GM12891 (cell line): ENCODE data around the gene ITGB4.

Source experiments
- DNase-seq: peaks from one replicate; pipeline ENCODE4 v3.0.0; 2011; ENCODE audit warnings: low spot score; ENCODE audit not compliant: insufficient read length
- FAIRE-seq: peaks from 2 replicates; lab custom pipeline; 2011; peaks lifted over from hg19 to GRCh38; lab: Jason Lieb, UNC
- PAX5 ChIP-seq: IDR thresholded peaks from 2 replicates; pipeline ENCODE4 v1.6.1; 2011; ENCODE audit warnings: low read length, moderate library complexity, mild to moderate bottlenecking; ENCODE audit not compliant: insufficient read depth, severe bottlenecking
- POLR2A ChIP-seq: IDR thresholded peaks from 2 replicates; pipeline ENCODE4 v1.6.1; 2011; ENCODE audit warnings: low read depth, low read length, control low read depth
- POLR2AphosphoS5 ChIP-seq: IDR thresholded peaks from 2 replicates; pipeline ENCODE4 v1.6.1; 2011; ENCODE audit warnings: low read depth, low read length, control low read depth
- POU2F2 ChIP-seq: IDR thresholded peaks from 2 replicates; pipeline ENCODE4 v1.6.1; 2011; ENCODE audit warnings: low read depth, mild to moderate bottlenecking, control low read depth, low read length, moderate library complexity
- SPI1 ChIP-seq: IDR thresholded peaks from 2 replicates; pipeline ENCODE4 v1.6.1; 2011; ENCODE audit warnings: low read depth, low read length, control low read depth
- TAF1 ChIP-seq: IDR thresholded peaks from 2 replicates; pipeline ENCODE4 v1.6.1; 2011; ENCODE audit warnings: low read depth, low read length, control low read depth

ITGB4 gene

DNA sequence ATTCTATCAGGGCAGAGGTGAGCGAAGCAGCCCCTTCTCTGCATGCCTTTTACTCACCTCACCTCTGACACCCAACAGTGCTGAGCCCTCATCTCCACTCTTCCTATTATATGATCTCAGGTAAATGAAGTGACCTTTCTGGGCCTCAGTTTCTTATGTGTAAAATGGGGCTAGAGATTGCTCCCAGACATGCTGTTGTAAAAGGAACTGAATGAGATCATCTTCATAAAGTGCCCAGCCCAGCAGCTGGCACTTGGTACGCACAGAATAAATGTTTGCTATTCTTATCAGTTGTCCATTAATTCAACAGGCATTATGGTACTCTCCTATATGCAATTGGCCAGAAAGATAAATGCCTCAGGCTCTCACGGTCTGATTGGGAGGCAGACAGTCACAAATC, 48.3 kb downstream of the ITGB4 start:
- TF ChIP-seq POLR2AphosphoS5 (no peak), TAF1 (no peak), PAX5 (no peak), POLR2A (no peak), SPI1 (no peak)
- no peak for FAIRE-seq
- no peak for DNase-seq

DNA sequence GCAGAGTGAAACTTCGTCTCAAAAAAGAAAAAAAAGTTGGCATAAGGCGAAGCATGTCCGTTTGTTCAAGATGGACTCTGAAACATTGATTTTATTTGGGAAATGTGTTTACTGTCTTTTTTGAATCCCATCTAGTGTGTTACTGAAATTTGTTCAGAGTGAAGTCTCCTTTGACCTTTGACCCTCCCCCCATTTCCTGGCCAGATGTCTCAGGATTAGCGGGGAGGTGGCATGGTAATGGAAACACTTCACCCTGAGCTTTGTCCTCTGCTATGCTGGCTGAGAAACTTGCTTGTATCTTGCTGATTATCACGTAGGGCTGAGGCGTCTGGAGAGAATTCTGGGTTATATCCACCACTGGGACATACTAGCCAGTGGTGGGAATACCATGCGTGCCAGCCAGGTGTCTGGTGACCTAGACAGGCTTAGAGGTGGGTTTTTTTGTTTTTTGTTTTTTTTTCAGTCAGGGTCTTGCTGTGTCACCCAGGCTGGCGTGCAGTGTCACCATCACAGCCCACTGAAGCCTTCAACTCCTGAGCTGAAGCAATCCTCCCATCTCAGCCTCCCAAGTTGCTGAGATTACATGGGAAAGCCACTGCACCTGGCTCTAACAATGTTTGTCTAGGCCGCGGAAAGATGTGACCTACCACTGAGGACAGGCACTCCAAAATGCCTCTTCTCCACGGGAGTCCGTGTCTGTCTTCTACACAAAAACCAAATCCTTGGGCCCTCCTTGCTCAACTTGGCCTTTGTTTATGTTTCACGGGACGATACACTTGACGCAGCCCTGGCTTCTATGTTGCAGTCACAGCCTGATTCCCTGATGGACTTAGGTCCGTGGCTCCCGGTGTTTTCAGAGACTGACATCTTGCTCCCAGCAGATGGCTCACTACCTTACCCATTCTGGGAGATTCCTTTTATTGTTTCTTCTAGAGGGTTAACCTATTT, 50.3 kb downstream of the ITGB4 start:
- TF ChIP-seq PAX5 (no peak), TAF1 (no peak), SPI1 (no peak)
- DNase-seq (no peak), FAIRE-seq (no peak)

DNA sequence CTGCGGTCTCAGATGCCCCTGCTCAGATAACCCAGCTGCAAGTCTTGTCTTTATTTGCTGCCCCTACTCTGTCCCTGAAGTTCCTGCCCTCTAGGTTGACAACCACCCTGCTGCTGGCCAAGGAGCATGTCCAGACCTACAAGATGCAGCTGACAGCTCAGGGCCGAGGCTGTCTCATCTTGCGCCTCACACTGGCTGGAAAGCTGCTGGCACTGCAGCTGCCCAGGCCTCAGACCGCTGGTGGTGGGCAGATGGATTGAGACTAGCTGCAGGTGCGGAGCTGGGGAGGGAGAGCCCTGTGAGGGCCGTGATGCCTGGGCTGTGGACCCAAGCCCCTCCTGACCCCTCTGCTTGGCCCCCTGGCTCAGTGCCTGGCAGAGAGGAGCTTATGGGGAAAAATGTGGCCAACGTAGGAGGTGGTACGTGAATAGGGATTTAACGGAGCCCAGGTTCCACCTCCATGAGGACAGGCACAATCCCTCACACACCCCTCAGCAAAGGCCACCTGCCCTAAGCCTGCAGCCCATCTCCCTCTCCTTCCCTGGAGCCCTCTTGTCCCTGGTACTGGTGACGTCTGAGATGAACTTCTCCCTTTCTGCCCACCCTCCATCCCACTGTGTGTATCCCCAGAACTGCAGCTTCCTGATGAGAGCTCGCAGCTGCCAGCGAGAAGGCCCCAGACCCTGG, 52.0 kb downstream of the ITGB4 start:
- DNase-seq (no peak), FAIRE-seq (no peak)
- no peak for TF ChIP-seq SPI1
- TF ChIP-seq POU2F2: no peak
- TF ChIP-seq TAF1: no peak
- no peak for TF ChIP-seq PAX5
- no peak for TF ChIP-seq POLR2AphosphoS5
- no peak for TF ChIP-seq POLR2A

DNA sequence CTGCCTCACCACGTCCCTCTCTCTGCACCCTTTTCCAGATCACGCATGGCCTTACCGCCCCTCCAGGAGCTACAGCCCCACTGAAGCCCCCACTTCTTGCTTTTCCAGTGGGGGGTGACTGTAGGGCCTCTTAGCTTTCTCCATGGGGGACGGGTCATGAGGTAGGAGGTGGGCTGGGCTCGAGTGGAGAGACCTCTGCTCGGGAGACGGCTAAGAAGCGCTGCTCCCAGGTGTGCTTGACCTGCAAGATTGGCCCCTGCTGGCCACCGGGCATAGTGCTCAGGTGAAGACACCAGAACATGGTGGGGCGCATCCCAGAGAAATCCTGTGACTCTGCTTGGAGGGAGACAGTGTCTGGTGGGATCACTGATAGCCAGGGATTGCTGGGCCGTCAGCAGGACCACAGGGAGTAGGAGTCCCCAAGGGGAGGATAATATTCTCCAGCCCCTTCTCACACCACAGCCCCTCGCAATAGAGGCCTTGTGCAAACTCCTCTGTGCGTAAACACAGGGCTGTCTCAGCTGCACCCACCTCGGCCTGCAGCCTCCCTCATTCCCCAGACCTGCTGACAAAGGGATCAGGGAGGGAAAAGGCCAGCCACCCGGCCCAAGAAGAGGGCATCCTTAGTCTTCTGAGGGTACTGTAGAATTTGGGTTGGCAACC, 52.7 kb downstream of the ITGB4 start:
- TF ChIP-seq TAF1: no peak
- no peak for FAIRE-seq
- DNase-seq: no peak

DNA sequence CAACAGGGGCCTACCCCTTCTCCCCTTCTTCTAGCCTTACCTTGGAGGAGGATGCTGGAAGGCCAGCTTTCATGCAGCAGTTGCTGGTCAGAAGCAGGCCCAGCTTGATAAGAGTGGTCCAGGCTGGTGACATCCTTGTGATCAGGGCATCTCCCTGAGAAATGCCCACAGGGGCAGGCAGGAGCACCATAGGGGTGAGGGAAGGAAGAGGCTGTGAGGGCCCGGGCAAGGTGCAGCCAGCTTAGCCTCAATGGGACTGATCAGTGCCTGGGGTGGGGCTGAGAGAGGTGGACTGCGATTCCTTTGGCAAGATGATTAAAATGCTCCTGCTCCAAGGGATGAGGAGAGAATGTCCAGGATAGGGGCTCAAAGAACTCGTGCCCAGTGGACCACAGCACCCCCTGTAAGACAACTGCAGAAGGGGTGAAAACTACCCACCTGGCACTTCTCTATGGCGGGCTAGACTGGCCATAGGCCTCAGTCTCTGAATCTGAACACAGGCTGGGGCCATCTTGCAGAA, 53.3 kb downstream of the ITGB4 start:
- FAIRE-seq (no peak), DNase-seq (no peak)
- TF ChIP-seq PAX5 (no peak), POLR2AphosphoS5 (no peak), POU2F2 (no peak), TAF1 (no peak), POLR2A (no peak; the same call in 1 of the 2 replicates)

DNA sequence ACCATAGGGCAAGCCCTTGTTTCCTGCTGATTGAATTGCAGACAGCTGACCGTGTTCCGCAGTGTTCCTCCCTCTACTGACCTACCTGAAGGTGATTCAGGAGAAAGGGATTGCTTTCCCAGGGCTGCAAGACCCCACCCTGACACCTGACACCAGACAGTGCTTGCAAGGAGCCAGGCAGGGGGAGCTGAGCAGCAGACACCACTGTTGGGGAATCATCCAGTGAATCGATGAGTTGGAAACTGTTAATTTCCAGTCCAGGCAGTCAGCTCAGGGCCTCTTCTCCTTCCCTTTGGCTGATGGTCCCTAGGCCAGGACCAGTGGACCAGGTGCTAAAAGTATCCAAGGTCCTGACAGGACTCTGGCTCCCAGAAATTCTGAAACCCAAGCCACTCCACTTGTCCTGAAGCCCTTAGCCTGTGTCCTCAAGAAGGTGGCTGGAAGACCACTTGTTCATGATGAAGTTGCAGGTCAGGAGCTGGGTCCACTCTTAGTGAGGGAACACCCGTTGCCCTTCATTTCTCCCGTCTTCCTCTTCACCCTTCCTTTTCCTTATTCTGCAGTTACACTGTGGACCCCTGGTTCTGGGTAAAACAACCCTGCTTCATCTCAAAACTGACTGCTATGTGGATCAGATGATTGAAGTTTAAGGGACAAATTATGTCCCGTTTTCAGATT, 53.9 kb downstream of the ITGB4 start:
- FAIRE-seq (no peak), DNase-seq (no peak)
- peak; percentile 67 for TF ChIP-seq POLR2A
- no peak for TF ChIP-seq SPI1
- TF ChIP-seq POLR2AphosphoS5: peak; percentile 85

DNA sequence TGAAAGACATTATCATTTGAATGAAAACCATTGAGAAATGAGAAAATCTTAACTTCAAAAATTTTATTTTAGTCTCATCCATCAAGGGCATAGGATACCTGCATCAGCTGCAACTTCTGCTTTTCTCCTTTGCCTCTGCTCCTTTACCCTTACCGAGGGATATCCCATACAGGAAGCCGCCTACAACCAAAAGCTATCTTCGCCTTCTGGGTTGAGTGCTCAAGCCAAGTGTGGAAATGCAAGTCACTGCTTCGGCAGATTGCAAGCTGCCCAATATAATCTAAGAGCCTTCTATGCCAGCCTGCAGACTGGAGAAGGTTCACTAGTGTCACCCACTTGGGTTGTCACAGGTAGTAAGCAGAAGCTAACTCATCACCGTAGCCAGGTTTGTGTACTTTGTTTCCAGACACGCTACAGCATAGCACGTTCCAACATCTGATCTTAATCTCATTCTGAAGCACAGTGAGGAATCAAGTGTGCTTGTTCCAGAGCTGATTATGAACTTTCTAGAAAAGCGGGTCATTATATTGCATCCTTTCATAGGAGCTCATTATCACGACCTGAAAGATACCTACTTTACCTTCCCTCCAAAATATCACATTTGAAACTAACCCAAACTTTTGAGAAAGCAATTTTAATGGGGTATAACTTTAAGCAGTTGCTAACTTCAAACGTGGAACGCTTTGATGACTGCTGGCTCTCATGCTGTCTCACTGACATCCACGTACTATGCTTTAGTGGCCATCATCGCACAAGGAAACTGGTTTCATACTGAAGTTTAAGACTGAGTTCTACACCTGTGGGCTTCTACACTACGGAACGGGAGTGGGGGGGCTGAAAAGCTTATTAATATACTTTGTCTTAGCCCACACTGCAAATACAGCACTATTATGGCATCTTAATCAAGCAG, 55.4 kb downstream of the ITGB4 start:
- DNase-seq (no peak), FAIRE-seq (no peak)
- TF ChIP-seq POLR2AphosphoS5 (peak; percentile 85), POU2F2 (peak; percentile 34; the same call in 1 of the 2 replicates), PAX5 (no peak), SPI1 (0 out of 2 replicates have a peak, but pooled peaks have one; percentile 23), TAF1 (0 out of 2 replicates have a peak, but pooled peaks have one; percentile 12), POLR2A (peak; percentile 89)

DNA sequence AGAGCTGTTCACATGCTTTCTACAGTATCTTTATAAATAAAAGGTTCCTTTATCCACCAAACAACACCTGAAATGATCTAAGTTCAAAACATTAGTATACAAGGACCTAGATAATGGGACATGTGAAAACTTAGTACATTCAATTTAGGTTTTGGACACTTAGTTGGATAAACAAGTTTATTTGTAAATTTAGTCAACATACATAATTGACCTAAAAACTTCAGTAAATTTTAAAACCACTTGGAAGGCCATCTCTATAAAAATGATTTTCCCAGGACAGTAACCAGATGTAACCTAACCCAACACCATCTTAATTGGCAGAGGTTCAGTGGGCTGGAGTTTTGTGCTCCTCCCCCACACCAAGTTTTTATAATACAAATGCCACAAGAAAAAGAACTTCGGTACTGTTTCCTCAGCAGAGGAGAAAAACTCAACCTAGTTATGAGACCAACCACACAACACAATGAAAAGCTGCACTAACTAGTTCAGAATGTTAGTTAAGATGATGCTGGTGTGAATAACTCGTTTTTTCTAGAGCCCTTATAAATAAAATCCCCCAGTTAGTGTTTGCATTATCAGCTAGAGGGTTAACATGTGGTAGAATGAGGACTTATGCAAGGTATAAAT, 56.1 kb downstream of the ITGB4 start:
- FAIRE-seq: no peak
- TF ChIP-seq PAX5: no peak
- TF ChIP-seq POLR2A: no peak
- TF ChIP-seq POLR2AphosphoS5: no peak
- no peak for TF ChIP-seq TAF1
- no peak for TF ChIP-seq SPI1
- no peak for TF ChIP-seq POU2F2

More for the DNA sequence above, 56.1 kb downstream of the ITGB4 start:
- DNase-seq: no peak
